ENCODE measurements around the gene GLDC.

- no peak for TF ChIP-seq POLR2A (IDR thresholded peaks at IDR 0.05)
- no peak for TF ChIP-seq CTCF (IDR thresholded peaks at IDR 0.05)
Observed at GRCh38 chr9:6535594-6535993, 109.9 kb downstream of the GLDC start.

Measured in tibial nerve (tissue), 3 donors.